Activated gamma-delta T cell (primary cell): ENCODE data around the gene KIF18B.

ENCODE experiments used
- DNase-seq: peaks from one replicate; lab custom pipeline; 2025; lab: John Stamatoyannopoulos, UW

The KIF18B gene

DNA sequence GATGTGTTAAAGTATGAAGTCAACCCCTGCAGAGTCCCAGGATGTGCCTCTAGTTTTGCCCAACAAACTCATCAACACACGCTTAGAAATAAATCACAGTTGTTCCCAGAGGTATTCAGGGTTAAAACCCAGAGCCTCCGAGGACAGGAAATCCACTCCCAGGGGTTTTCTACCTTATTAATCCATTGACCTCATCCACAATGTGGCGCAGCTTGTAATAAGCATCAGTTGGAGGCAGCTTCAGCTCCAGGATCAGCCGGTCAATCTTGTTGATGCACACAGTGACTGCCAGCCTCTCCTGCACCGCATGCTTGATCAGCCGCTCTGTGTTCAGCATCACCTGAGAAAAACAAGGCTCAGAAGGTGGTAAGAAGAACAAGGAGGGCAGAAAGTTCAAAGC is 71.8 kb downstream of the KIF18B start:
- DNase-seq, result no peak
